ENCODE results near the gene GSTM2. TPM values are rescaled to one million over a fixed set of nuclear protein-coding genes. Genes with fewer than 3 reads are reported as not detected.

GSTM2 gene
- total and polyA plus RNA-seq, 10 donors = 26.2 to 100 (median 52.3) TPM

GRCh38 chr1:109636201-109636952, 31.5 kb upstream of the GSTM2 start:
- WGBS, 5 donors = 59 to 78% (median 65%) methylated on average over 8 to 9 of the region's 9 CpGs
- no peak for DNase-seq
- Histone ChIP-seq H3K27me3 (replicated peaks in 1 of 7) (no peaks in the 10 kb centered on the region), H3K9me3 (no peaks in the 10 kb centered on the region), H3K4me1 (peaks cover 0 to 39% (median 13%) of the 10 kb centered on the region in 6 donors), H3K36me3 (peaks cover 0 to 16% (median 7%) of the 10 kb centered on the region in 6 donors), H3K27ac (peak overlapping the region in 1 of 8 donors; percentile 15), H3K4me3 (no peak overlapping the region)
- TF ChIP-seq POLR2A (IDR thresholded peaks at IDR 0.05) (no peak), POLR2AphosphoS5 (IDR thresholded peaks at IDR 0.05) (no peak)
- TF ChIP-seq, protein P1, sequence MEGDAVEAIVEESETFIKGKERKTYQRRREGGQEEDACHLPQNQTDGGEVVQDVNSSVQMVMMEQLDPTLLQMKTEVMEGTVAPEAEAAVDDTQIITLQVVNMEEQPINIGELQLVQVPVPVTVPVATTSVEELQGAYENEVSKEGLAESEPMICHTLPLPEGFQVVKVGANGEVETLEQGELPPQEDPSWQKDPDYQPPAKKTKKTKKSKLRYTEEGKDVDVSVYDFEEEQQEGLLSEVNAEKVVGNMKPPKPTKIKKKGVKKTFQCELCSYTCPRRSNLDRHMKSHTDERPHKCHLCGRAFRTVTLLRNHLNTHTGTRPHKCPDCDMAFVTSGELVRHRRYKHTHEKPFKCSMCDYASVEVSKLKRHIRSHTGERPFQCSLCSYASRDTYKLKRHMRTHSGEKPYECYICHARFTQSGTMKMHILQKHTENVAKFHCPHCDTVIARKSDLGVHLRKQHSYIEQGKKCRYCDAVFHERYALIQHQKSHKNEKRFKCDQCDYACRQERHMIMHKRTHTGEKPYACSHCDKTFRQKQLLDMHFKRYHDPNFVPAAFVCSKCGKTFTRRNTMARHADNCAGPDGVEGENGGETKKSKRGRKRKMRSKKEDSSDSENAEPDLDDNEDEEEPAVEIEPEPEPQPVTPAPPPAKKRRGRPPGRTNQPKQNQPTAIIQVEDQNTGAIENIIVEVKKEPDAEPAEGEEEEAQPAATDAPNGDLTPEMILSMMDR (IDR thresholded peaks at IDR 0.05 in 8 of 11, conservative IDR thresholded peaks at IDR 0.05 in 3 of 11) = no peak
- intact Hi-C loops (cut with DNase I; ENCODE audit: low total_unique reads) = no loop called here

GRCh38 chr1:109637446-109637845, 30.4 kb upstream of the GSTM2 start:
- 90 to 95% (median 93%) methylated on average over 7 of the region's 7 CpGs for WGBS, 5 donors
- no peak for DNase-seq
- intact Hi-C loops (cut with DNase I; ENCODE audit: low total_unique reads) = no loop called here

GRCh38 chr1:109639063-109639840, 28.6 kb upstream of the GSTM2 start:
- no peak for DNase-seq
- peaks cover 6 to 36% (median 19%) of the 10 kb centered on the region in 6 donors for H3K4me1 ChIP-seq
- no peaks in the 10 kb centered on the region for H3K27me3 ChIP-seq (replicated peaks in 1 of 7)
- H3K27ac ChIP-seq = no peak overlapping the region
- TF ChIP-seq, protein P1 (IDR thresholded peaks at IDR 0.05 in 8 of 11, conservative IDR thresholded peaks at IDR 0.05 in 3 of 11) = no peak
- no peaks in the 10 kb centered on the region for H3K36me3 ChIP-seq
- no peak overlapping the region for H3K4me3 ChIP-seq
- intact Hi-C loops (cut with DNase I; ENCODE audit: low total_unique reads) = no loop called here
- no peaks in the 10 kb centered on the region for H3K9me3 ChIP-seq
- whole genome bisulfite sequencing, 5 donors = 83 to 86% (median 84%) methylated on average over 6 to 9 of the region's 9 CpGs

More at GRCh38 chr1:109637446-109637845, 30.4 kb upstream of the GSTM2 start:
- Histone ChIP-seq H3K9me3 (no peaks in the 10 kb centered on the region), H3K4me1 (peaks cover 0 to 30% (median 10%) of the 10 kb centered on the region in 6 donors), H3K36me3 (peaks cover 0 to 6% (median 0%) of the 10 kb centered on the region in 6 donors), H3K27me3 (replicated peaks in 1 of 7) (no peaks in the 10 kb centered on the region), H3K4me3 (no peak overlapping the region), H3K27ac (no peak overlapping the region)
- TF ChIP-seq, protein P1 (IDR thresholded peaks at IDR 0.05 in 8 of 11, conservative IDR thresholded peaks at IDR 0.05 in 3 of 11) = no peak
- TF ChIP-seq POLR2AphosphoS5 (IDR thresholded peaks at IDR 0.05) = no peak
- TF ChIP-seq POLR2A (IDR thresholded peaks at IDR 0.05) = no peak

GRCh38 chr1:109639841-109640184, 28.0 kb upstream of the GSTM2 start:
- WGBS, 5 donors = 47 to 72% (median 54%) methylated on average over 5 to 6 of the region's 6 CpGs

More at GRCh38 chr1:109639841-109640184, 28.0 kb upstream of the GSTM2 start:
- Histone ChIP-seq H3K27me3 (replicated peaks in 1 of 7) (no peaks in the 10 kb centered on the region), H3K36me3 (no peaks in the 10 kb centered on the region), H3K4me1 (peaks cover 6 to 31% (median 19%) of the 10 kb centered on the region in 6 donors), H3K9me3 (no peaks in the 10 kb centered on the region), H3K27ac (no peak overlapping the region), H3K4me3 (no peak overlapping the region)
- intact Hi-C loops (cut with DNase I; ENCODE audit: low total_unique reads) = loop anchor here (5.0 to 10.0 kb wide), 3 partner anchors 93 to 345 kb away; partner anchors contain the start of genes AHCYL1 and GNAI3
- no peak for DNase-seq
- TF ChIP-seq, protein P1 (IDR thresholded peaks at IDR 0.05 in 8 of 11, conservative IDR thresholded peaks at IDR 0.05 in 3 of 11) = no peak
- TF ChIP-seq POLR2AphosphoS5 (IDR thresholded peaks at IDR 0.05) = no peak
- no peak for TF ChIP-seq POLR2A (IDR thresholded peaks at IDR 0.05)

Data from spleen (tissue), 11 donors.